ENCODE measurements around the gene HYCC1. TPM values are rescaled to one million over a fixed set of nuclear protein-coding genes. Genes with fewer than 3 reads are reported as not detected.

The HYCC1 gene
- polyA plus RNA-seq, 2 of the 4 experiments (the other 2 are of a cell fraction) = 16.8 to 24.6 TPM

GRCh38 chr7:23026164-23026563 is 12.2 kb upstream of the HYCC1 start:
- FAIRE-seq (no peak), ATAC-seq (peak in 1 of 2 experiments; percentile 13; a peak in 1 of 6 replicates), DNase-seq (ENCODE audit: low read depth in 1 of 2, low spot score in 1 of 2) (no peak)
- CTCF ChIA-PET = interaction anchor here (1.6 to 2.8 kb wide), 3 partner anchors 29 to 467 kb away, joined by 3 to 13 read pairs (median 6); no protein-coding TSS in a partner anchor
- Histone ChIP-seq H3K4me2 (no peak overlapping the region), H3K27ac (no peak overlapping the region), H3K4me3 (no peak overlapping the region), H3K9me3 (0 out of 3 replicates have a peak, but pooled peaks cover 2% of the 10 kb centered on the region), H3K4me1 (no peaks in the 10 kb centered on the region)
- POLR2A ChIA-PET = no interaction called here
- 58% methylated on average over 4 of the region's 4 CpGs for WGBS (ENCODE audit: missing lambda C conversion rate)
- TF ChIP-seq REST (IDR thresholded peaks at IDR 0.05) (no peak), SREBF2 (IDR thresholded peaks at IDR 0.05) (no peak), FOSL2 (IDR thresholded peaks at IDR 0.05) (no peak), FOSL2 (CRISPR knock-in tag; IDR thresholded peaks at IDR 0.05) (no peak), TP53 (CRISPR knock-in tag; IDR thresholded peaks at IDR 0.05) (no peak), TFCP2L1 (CRISPR knock-in tag; IDR thresholded peaks at IDR 0.05) (no peak), NFE2L2 (conservative IDR thresholded peaks at IDR 0.05; ENCODE audit: low read length) (no peak), ZFP36 (IDR thresholded peaks at IDR 0.05; ENCODE audit: borderline replicate concordance, partially characterized antibody) (no peak), POLR2A (IDR thresholded peaks at IDR 0.05; ENCODE audit: low read length) (no peak), RCOR1 (IDR thresholded peaks at IDR 0.05; ENCODE audit: low read depth, low read length) (no peak), EP300 (IDR thresholded peaks at IDR 0.05) (no peak), ZSCAN20 (CRISPR knock-in tag; IDR thresholded peaks at IDR 0.05) (no peak), KDM1A (IDR thresholded peaks at IDR 0.05; ENCODE audit: low read depth) (no peak), POLR2AphosphoS2 (conservative IDR thresholded peaks at IDR 0.05; ENCODE audit: low read length) (no peak), GATA3 (IDR thresholded peaks at IDR 0.05; ENCODE audit: borderline replicate concordance) (no peak), BHLHE40 (IDR thresholded peaks at IDR 0.05; ENCODE audit: low read depth, low read length) (no peak), EHF (CRISPR knock-in tag; IDR thresholded peaks at IDR 0.05) (no peak)
- TF ChIP-seq, protein P1, sequence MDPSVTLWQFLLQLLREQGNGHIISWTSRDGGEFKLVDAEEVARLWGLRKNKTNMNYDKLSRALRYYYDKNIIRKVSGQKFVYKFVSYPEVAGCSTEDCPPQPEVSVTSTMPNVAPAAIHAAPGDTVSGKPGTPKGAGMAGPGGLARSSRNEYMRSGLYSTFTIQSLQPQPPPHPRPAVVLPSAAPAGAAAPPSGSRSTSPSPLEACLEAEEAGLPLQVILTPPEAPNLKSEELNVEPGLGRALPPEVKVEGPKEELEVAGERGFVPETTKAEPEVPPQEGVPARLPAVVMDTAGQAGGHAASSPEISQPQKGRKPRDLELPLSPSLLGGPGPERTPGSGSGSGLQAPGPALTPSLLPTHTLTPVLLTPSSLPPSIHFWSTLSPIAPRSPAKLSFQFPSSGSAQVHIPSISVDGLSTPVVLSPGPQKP (IDR thresholded peaks at IDR 0.05; ENCODE audit: low read depth, low read length) = no peak
- TF ChIP-seq, protein P2, sequence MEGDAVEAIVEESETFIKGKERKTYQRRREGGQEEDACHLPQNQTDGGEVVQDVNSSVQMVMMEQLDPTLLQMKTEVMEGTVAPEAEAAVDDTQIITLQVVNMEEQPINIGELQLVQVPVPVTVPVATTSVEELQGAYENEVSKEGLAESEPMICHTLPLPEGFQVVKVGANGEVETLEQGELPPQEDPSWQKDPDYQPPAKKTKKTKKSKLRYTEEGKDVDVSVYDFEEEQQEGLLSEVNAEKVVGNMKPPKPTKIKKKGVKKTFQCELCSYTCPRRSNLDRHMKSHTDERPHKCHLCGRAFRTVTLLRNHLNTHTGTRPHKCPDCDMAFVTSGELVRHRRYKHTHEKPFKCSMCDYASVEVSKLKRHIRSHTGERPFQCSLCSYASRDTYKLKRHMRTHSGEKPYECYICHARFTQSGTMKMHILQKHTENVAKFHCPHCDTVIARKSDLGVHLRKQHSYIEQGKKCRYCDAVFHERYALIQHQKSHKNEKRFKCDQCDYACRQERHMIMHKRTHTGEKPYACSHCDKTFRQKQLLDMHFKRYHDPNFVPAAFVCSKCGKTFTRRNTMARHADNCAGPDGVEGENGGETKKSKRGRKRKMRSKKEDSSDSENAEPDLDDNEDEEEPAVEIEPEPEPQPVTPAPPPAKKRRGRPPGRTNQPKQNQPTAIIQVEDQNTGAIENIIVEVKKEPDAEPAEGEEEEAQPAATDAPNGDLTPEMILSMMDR (IDR thresholded peaks at IDR 0.05) = no peak
- TF ChIP-seq, protein P3, sequence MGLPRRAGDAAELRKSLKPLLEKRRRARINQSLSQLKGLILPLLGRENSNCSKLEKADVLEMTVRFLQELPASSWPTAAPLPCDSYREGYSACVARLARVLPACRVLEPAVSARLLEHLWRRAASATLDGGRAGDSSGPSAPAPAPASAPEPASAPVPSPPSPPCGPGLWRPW (IDR thresholded peaks at IDR 0.05) = no peak

- no peak for TF ChIP-seq NR3C1 (IDR thresholded peaks at IDR 0.05)
- TF ChIP-seq RFX5 (IDR thresholded peaks at IDR 0.05) = no peak
- no peak for TF ChIP-seq HOXA7 (CRISPR knock-in tag; IDR thresholded peaks at IDR 0.05)
- TF ChIP-seq, protein P4, sequence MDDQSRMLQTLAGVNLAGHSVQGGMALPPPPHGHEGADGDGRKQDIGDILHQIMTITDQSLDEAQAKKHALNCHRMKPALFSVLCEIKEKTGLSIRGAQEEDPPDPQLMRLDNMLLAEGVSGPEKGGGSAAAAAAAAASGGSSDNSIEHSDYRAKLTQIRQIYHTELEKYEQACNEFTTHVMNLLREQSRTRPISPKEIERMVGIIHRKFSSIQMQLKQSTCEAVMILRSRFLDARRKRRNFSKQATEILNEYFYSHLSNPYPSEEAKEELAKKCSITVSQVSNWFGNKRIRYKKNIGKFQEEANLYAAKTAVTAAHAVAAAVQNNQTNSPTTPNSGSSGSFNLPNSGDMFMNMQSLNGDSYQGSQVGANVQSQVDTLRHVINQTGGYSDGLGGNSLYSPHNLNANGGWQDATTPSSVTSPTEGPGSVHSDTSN (IDR thresholded peaks at IDR 0.05) = no peak
- no peak for TF ChIP-seq MAFK (IDR thresholded peaks at IDR 0.05; ENCODE audit: partially characterized antibody)
- Histone ChIP-seq H3K4me3 (no peak overlapping the region), H3K4me2 (no peak overlapping the region), H3K9me3 (0 out of 3 replicates have a peak, but pooled peaks cover 2% of the 10 kb centered on the region), H3K4me1 (peaks cover 4% of the 10 kb centered on the region; the same call in 2 of the 3 replicates), H3K27ac (no peak overlapping the region)
- DNase-seq (ENCODE audit: low read depth in 1 of 2, low spot score in 1 of 2) = no peak
- CTCF ChIA-PET = interaction anchor here (0.5 to 1.6 kb wide), 4 partner anchors 31 to 465 kb away, joined by 3 to 4 read pairs (median 4); no protein-coding TSS in a partner anchor
- 45% methylated on average over 2 of the region's 2 CpGs for WGBS (ENCODE audit: missing lambda C conversion rate)
- FAIRE-seq = no peak
- ATAC-seq = no peak
- POLR2A ChIA-PET = no interaction called here
Observed at GRCh38 chr7:23024454-23024853, 10.5 kb upstream of the HYCC1 start.

All from A549 (cell line).